Mesenchymal stem cell (in vitro differentiated cells and primary cell): ENCODE measurements around the gene MLLT1.

Experiments
- DNase-seq: peaks from one replicate; pipeline ENCODE4 v3.0.0-alpha.2; 2013
- H2AFZ ChIP-seq: one replicate; pipeline ENCODE4 v1.6.1; 2013; ENCODE audit warnings: low read depth, mild to moderate bottlenecking, control low read depth, inconsistent platforms, low read length, moderate library complexity
- H2AK5ac ChIP-seq: 2 replicates; pipeline ENCODE4 v1.6.1; 2013; ENCODE audit warnings: low read length, moderate library complexity, mild to moderate bottlenecking, inconsistent platforms; ENCODE audit not compliant: severe bottlenecking
- H2BK120ac ChIP-seq: one replicate; pipeline ENCODE4 v1.6.1; 2013; ENCODE audit warnings: low read depth, mild to moderate bottlenecking, inconsistent platforms, low read length, moderate library complexity
- H2BK12ac ChIP-seq, 2 experiments: one replicate each; pipeline ENCODE4 v1.6.1; 2013; ENCODE audit warnings: inconsistent platforms in 2 of 2, low read length in 2 of 2, mild to moderate bottlenecking in 2 of 2, moderate library complexity in 2 of 2, control low read depth in 1 of 2
- H2BK15ac ChIP-seq: one replicate; pipeline ENCODE4 v1.6.1; 2013; ENCODE audit warnings: mild to moderate bottlenecking, low read depth, inconsistent platforms; ENCODE audit not compliant: poor library complexity, severe bottlenecking
- H2BK5ac ChIP-seq: 2 replicates; pipeline ENCODE4 v1.6.1; 2013; ENCODE audit warnings: low read depth, mild to moderate bottlenecking, low read length, control low read depth, inconsistent platforms; ENCODE audit not compliant: poor library complexity, severe bottlenecking
- H3K14ac ChIP-seq, 2 experiments: one replicate each; pipeline ENCODE4 v1.6.1; 2013; ENCODE audit warnings: inconsistent platforms in 2 of 2, low read length in 2 of 2, control low read depth in 1 of 2, mild to moderate bottlenecking in 1 of 2, moderate library complexity in 1 of 2
- H3K18ac ChIP-seq, 2 experiments: one replicate each; pipeline ENCODE4 v1.6.1; 2013; ENCODE audit warnings: inconsistent platforms in 2 of 2, low read length in 2 of 2, control low read depth in 1 of 2, low read depth in 1 of 2, mild to moderate bottlenecking in 1 of 2
- H3K23ac ChIP-seq, 2 experiments: one replicate each; pipeline ENCODE4 v1.6.1; 2013; ENCODE audit warnings: inconsistent platforms in 2 of 2, low read length in 2 of 2, mild to moderate bottlenecking in 2 of 2, moderate library complexity in 2 of 2, control low read depth in 1 of 2
- H3K27ac ChIP-seq: 2 replicates; pipeline ENCODE4 v1.5.1; 2013; ENCODE audit warnings: mild to moderate bottlenecking, moderate library complexity, low read length, control low read depth, inconsistent platforms; ENCODE audit not compliant: poor library complexity, severe bottlenecking
- H3K27me3 ChIP-seq, 2 experiments: 2 replicates each; pipeline versions ENCODE4 v1.6.1 to v1.7.0; 2013; ENCODE audit warnings: low read length in 2 of 2, mild to moderate bottlenecking in 2 of 2, moderate library complexity in 2 of 2, control low read depth in 1 of 2, inconsistent platforms in 1 of 2; ENCODE audit not compliant: control insufficient read depth in 1 of 2, insufficient read depth in 1 of 2
- H3K36me3 ChIP-seq, 2 experiments: 2 replicates each; pipeline versions ENCODE4 v1.6.1 to v1.7.0; 2013; ENCODE audit warnings: low read length in 2 of 2, control low read depth in 1 of 2, inconsistent platforms in 1 of 2, low read depth in 1 of 2, mild to moderate bottlenecking in 1 of 2; ENCODE audit not compliant: insufficient read depth in 2 of 2, control insufficient read depth in 1 of 2
- H3K4ac ChIP-seq, 2 experiments: one replicate each; pipeline ENCODE4 v1.6.1; 2013; ENCODE audit warnings: inconsistent platforms in 2 of 2, low read length in 2 of 2, mild to moderate bottlenecking in 2 of 2, moderate library complexity in 2 of 2, control low read depth in 1 of 2, low read depth in 1 of 2
- H3K4me1 ChIP-seq: 2 replicates; pipeline ENCODE4 v1.6.1; 2013; ENCODE audit warnings: low read depth, low read length, control low read depth; ENCODE audit not compliant: control insufficient read depth, insufficient read depth
- H3K4me2 ChIP-seq: 2 replicates; pipeline ENCODE4 v1.6.1; 2013; ENCODE audit warnings: low read length, mild to moderate bottlenecking, inconsistent platforms; ENCODE audit not compliant: poor library complexity, severe bottlenecking
- H3K4me3 ChIP-seq, 2 experiments: 2 replicates each; pipeline versions ENCODE4 v1.5.1 to v1.7.0; 2013; ENCODE audit warnings: low read length in 2 of 2, mild to moderate bottlenecking in 2 of 2, control low read depth in 1 of 2, low read depth in 1 of 2; ENCODE audit not compliant: insufficient read depth in 1 of 2
- H3K79me1 ChIP-seq: replicated peaks from 2 replicates; pipeline ENCODE4 v1.6.1; 2013; ENCODE audit warnings: mild to moderate bottlenecking, control low read depth, low read length, inconsistent platforms; ENCODE audit not compliant: poor library complexity, severe bottlenecking
- H3K9ac ChIP-seq: 2 replicates; pipeline ENCODE4 v1.7.0; 2013; ENCODE audit warnings: mild to moderate bottlenecking, low read length, moderate library complexity
- H3K9me3 ChIP-seq: 2 replicates; pipeline ENCODE4 v1.7.0; 2013; ENCODE audit warnings: mild to moderate bottlenecking, low read length; ENCODE audit not compliant: control insufficient read depth
- H4K8ac ChIP-seq: one replicate; pipeline ENCODE4 v1.6.1; 2013; ENCODE audit warnings: inconsistent platforms, mild to moderate bottlenecking, low read length, moderate library complexity
- H4K91ac ChIP-seq: one replicate; pipeline ENCODE4 v1.6.1; 2013; ENCODE audit warnings: mild to moderate bottlenecking, low read length, inconsistent platforms
- WGBS: methylation state at CpG from one replicate; pipeline ENCODE4 v1.1.7; 2013; ENCODE audit warnings: mixed read lengths; 5-methylcytosine and 5-hydroxymethylcytosine counted together

Gene MLLT1

DNA sequence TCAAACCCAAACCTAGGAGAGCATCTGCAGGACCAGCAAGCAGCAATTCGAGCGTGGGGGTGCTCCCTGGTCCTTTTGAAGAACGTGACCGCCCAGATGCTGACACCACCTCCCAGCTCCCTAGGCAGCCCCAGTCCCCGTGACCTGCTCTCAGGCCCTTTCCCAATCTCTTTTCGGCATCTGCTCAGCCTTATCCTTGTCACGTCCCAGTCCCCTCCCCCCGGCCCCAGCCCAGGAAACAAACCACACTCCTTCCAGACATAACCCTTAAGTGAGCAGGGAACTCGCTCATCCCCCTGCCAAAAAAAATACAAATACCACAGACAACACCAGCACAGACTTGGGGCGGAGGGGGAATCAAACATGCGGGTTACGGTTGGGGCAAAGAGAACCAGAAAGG, 3.3 kb downstream of the MLLT1 start:
- WGBS, result 24% methylated on average over 12 of the region's 12 CpGs
- Histone ChIP-seq H2BK120ac (peak overlapping the region; percentile 39), H3K36me3 (peaks cover 4 to 28% of the 10 kb centered on the region in 2 experiments), H3K4me3 (peak overlapping the region in 1 of 2 experiments; percentile 54), H3K9ac (peak overlapping the region; percentile 71), H2AK5ac (no peak overlapping the region), H3K14ac (no peak overlapping the region), H3K4me1 (peaks cover 48% of the 10 kb centered on the region), H2BK12ac (peak overlapping the region; percentile 51 to 69), H3K23ac (no peak overlapping the region), H3K27ac (no peak overlapping the region), H4K91ac (no peak overlapping the region), H3K18ac (peak overlapping the region; percentile 42 to 63), H2BK15ac (no peak overlapping the region), H3K4me2 (no peak overlapping the region), H4K8ac (no peak overlapping the region), H3K27me3 (no peaks in the 10 kb centered on the region), H2AFZ (no peak overlapping the region), H2BK5ac (no peak overlapping the region), H3K9me3 (no peaks in the 10 kb centered on the region), H3K79me1 (peaks cover 20% of the 10 kb centered on the region), H3K4ac (peak overlapping the region; percentile 35 to 87)
- peak; percentile 89 for DNase-seq

DNA sequence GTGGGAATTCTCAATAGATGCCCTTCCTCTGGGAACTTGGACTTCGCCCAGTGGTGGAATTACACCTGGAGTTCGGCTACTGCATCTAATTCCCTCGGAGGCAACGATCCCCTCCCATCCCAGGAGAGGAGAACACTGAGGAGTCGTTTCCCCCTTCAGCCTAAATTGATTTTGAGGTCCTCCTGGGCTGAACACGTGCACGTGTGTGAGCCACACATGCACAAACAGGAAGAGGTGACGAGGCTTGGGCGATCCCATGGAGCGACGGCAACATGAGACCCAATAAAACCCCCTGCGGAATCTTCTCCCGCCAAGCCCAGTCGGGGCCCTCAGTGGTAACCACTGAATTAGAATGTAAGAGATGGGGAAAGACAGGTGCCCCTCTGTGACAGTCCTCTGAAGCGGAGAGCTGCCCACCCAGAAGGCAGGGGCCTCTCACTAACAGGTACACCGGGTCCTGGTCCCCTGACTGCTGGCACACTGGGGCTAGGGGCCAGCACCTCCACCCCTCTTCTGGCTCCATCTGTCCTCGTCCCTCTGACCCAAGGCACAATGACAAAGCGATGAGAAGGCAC, 4.5 kb downstream of the MLLT1 start:
- Histone ChIP-seq H3K18ac (peak overlapping the region; percentile 40 to 68), H3K4ac (peak overlapping the region; percentile 59 to 79), H3K4me2 (no peak overlapping the region), H4K8ac (peak overlapping the region; percentile 20), H4K91ac (peak overlapping the region; percentile 89), H3K27me3 (no peaks in the 10 kb centered on the region), H2BK15ac (peak overlapping the region; percentile 73), H3K23ac (no peak overlapping the region), H3K9ac (peak overlapping the region; percentile 80), H2BK120ac (peak overlapping the region; percentile 50), H3K4me3 (no peak overlapping the region), H2BK5ac (no peak overlapping the region), H3K4me1 (peaks cover 56% of the 10 kb centered on the region), H3K9me3 (no peaks in the 10 kb centered on the region), H2AFZ (no peak overlapping the region), H3K79me1 (peaks cover 31% of the 10 kb centered on the region), H3K36me3 (peaks cover 6 to 34% of the 10 kb centered on the region in 2 experiments), H2BK12ac (peak overlapping the region; percentile 69 to 77), H2AK5ac (no peak overlapping the region), H3K27ac (no peak overlapping the region), H3K14ac (no peak overlapping the region)
- WGBS, result 95% methylated on average over 18 of the region's 18 CpGs
- no peak for DNase-seq

GRCh38 chr19:6274756-6275155, 5.0 kb downstream of the MLLT1 start:
- H2BK5ac ChIP-seq, result no peak overlapping the region
- peak overlapping the region; percentile 69 to 79 for H3K4ac ChIP-seq
- no peak overlapping the region for H2AK5ac ChIP-seq
- DNase-seq, result no peak
- H2BK120ac ChIP-seq, result peak overlapping the region; percentile 5
- H3K9ac ChIP-seq, result peak overlapping the region; percentile 80
- peaks cover 34% of the 10 kb centered on the region for H3K79me1 ChIP-seq
- peak overlapping the region; percentile 29 to 93 for H2BK12ac ChIP-seq
- H2AFZ ChIP-seq, result no peak overlapping the region
- H3K27me3 ChIP-seq, result no peaks in the 10 kb centered on the region
- no peak overlapping the region for H3K4me3 ChIP-seq
- H3K36me3 ChIP-seq, result peaks cover 11 to 39% of the 10 kb centered on the region in 2 experiments
- H4K8ac ChIP-seq, result no peak overlapping the region
- peak overlapping the region; percentile 39 for H2BK15ac ChIP-seq
- peak overlapping the region; percentile 40 to 93 for H3K18ac ChIP-seq
- peaks cover 56% of the 10 kb centered on the region for H3K4me1 ChIP-seq
- H4K91ac ChIP-seq, result peak overlapping the region; percentile 10
- 92% methylated on average over 15 of the region's 15 CpGs for WGBS
- no peak overlapping the region for H3K23ac ChIP-seq
- peak overlapping the region in 1 of 2 experiments; percentile 77 for H3K14ac ChIP-seq
- no peak overlapping the region for H3K4me2 ChIP-seq
- no peaks in the 10 kb centered on the region for H3K9me3 ChIP-seq
- no peak overlapping the region for H3K27ac ChIP-seq

GRCh38 chr19:6273701-6274601, 5.8 kb downstream of the MLLT1 start:
- Histone ChIP-seq H3K14ac (peak overlapping the region in 1 of 2 experiments; percentile 68), H3K27me3 (no peaks in the 10 kb centered on the region), H4K91ac (peak overlapping the region; percentile 97), H3K9ac (peak overlapping the region; percentile 80), H3K4me2 (peak overlapping the region; percentile 18), H2AK5ac (no peak overlapping the region), H3K4me3 (peak overlapping the region in 1 of 2 experiments; percentile 69), H3K4me1 (peaks cover 56% of the 10 kb centered on the region), H3K23ac (peak overlapping the region in 1 of 2 experiments; percentile 86), H3K79me1 (peaks cover 42% of the 10 kb centered on the region), H3K4ac (peak overlapping the region; percentile 86 to 95), H3K36me3 (peaks cover 19 to 48% of the 10 kb centered on the region in 2 experiments), H2BK12ac (peak overlapping the region; percentile 92 to 97), H3K18ac (peak overlapping the region; percentile 90 to 97), H3K27ac (no peak overlapping the region), H2AFZ (no peak overlapping the region), H2BK15ac (peak overlapping the region; percentile 83), H2BK120ac (peak overlapping the region; percentile 97), H4K8ac (peak overlapping the region; percentile 90), H3K9me3 (no peaks in the 10 kb centered on the region), H2BK5ac (no peak overlapping the region)
- DNase-seq, result peak; percentile 97
- WGBS, result 30% methylated on average over 30 of the region's 30 CpGs
